ENCODE results near the gene CERK.

Gene CERK

DNA sequence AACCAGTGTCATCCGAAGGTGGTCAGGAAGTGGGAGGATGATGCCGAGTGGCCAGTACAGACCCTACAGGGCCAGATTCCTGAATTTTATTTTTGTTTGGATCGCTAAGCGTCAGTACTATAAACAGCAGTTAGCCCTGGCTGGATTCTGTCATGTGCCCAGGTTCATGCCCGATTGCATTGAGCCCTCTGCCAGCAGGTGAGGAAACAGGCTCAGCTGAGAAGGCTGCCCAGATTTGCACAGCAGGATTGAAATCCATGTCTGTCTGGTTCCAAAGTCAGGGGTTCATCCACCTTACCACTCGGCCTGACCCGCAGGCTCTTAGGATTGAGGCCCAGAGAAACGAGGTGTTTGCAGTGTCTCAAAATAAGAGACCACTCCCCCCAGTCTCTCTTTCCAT lies 15.3 kb upstream of the CERK start:
- peaks cover 33% of the 10 kb centered on the region for H3K9me3 ChIP-seq (ENCODE audit: insufficient read depth, low read length)
- TF ChIP-seq ZNF274 (IDR thresholded peaks at IDR 0.05; ENCODE audit: low read depth, low read length) (no peak), SUZ12 (IDR thresholded peaks at IDR 0.05; ENCODE audit: extremely low read depth, insufficient read depth, insufficient read length) (no peak), YY1 (IDR thresholded peaks at IDR 0.05; ENCODE audit: insufficient read depth, insufficient read length) (no peak)
- no peak overlapping the region for H3K4me3 ChIP-seq (ENCODE audit: insufficient read length, low read depth)
- H3K4me1 ChIP-seq (ENCODE audit: insufficient read depth, insufficient read length), result no peaks in the 10 kb centered on the region
- H3K9ac ChIP-seq (ENCODE audit: insufficient read length, low read depth), result no peak overlapping the region
- H3K36me3 ChIP-seq (ENCODE audit: insufficient read depth, insufficient read length, low read length), result no peaks in the 10 kb centered on the region
- DNase-seq (ENCODE audit: low read depth, low spot score), result no peak
- no peaks in the 10 kb centered on the region for H3K27me3 ChIP-seq (ENCODE audit: insufficient read depth, insufficient read length)

DNA sequence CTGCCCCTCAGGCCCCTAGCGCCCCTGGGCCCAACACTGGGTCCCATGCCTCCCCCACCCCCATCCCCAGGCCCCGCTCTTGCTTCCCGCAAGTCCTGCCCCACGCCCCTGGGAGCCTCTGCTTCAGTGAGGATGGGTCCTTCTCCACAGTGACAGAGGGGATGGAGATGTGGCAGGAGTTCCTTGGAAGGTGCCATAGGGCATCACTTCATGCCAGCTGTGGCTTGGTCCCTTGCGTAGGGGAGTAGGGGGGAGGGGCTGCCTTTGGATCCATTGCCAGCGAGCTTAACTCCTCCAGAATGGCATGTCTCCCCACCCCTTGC lies 14.9 kb upstream of the CERK start:
- Histone ChIP-seq H3K4me1 (ENCODE audit: insufficient read depth, insufficient read length) (no peaks in the 10 kb centered on the region), H3K27me3 (ENCODE audit: insufficient read depth, insufficient read length) (no peaks in the 10 kb centered on the region), H3K4me3 (ENCODE audit: insufficient read length, low read depth) (no peak overlapping the region), H3K9me3 (ENCODE audit: insufficient read depth, low read length) (peaks cover 33% of the 10 kb centered on the region), H3K36me3 (ENCODE audit: insufficient read depth, insufficient read length, low read length) (no peaks in the 10 kb centered on the region), H3K9ac (ENCODE audit: insufficient read length, low read depth) (no peak overlapping the region)
- no peak for DNase-seq (ENCODE audit: low read depth, low spot score)
- TF ChIP-seq SUZ12 (IDR thresholded peaks at IDR 0.05; ENCODE audit: extremely low read depth, insufficient read depth, insufficient read length) (no peak), YY1 (IDR thresholded peaks at IDR 0.05; ENCODE audit: insufficient read depth, insufficient read length) (no peak), ZNF274 (IDR thresholded peaks at IDR 0.05; ENCODE audit: low read depth, low read length) (no peak)

DNA sequence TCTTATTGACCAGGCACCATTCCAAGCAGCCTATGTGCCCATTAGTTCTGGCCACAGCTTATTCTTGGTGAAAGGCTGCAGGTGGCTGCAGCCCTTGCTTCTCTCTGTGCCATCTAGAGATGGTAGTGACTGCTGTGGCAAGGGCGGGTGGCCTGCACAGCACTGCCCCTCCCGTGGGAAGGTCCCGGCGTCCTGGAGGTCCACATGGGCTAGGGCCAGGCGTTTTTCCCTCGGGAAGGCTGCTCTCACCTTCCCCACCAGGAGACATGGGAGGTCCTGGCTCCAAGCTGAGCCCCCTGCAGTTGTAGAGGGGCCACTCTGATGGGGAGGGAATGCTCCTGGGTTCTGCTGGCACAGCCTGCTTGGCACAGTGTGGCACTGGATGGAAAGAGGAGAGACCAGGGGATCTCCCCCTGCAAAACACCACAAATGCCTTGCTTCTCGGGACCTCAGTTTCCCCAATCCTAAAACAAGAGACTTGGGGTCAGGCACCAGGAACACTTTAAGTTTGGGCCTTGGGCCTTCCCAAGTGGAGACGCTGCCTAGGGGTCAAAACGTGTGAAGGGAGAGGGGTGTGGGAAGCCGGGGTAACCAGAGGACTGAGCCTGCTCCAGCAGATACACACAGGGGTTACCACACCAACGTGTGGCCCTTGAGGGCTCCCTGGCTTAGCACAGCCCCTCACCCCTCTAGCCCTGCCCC lies 14.4 kb upstream of the CERK start:
- Histone ChIP-seq H3K36me3 (ENCODE audit: insufficient read depth, insufficient read length, low read length) (no peaks in the 10 kb centered on the region), H3K27me3 (ENCODE audit: insufficient read depth, insufficient read length) (no peaks in the 10 kb centered on the region), H3K4me1 (ENCODE audit: insufficient read depth, insufficient read length) (no peaks in the 10 kb centered on the region), H3K9me3 (ENCODE audit: insufficient read depth, low read length) (peaks cover 31% of the 10 kb centered on the region), H3K4me3 (ENCODE audit: insufficient read length, low read depth) (no peak overlapping the region), H3K9ac (ENCODE audit: insufficient read length, low read depth) (no peak overlapping the region)
- TF ChIP-seq SUZ12 (IDR thresholded peaks at IDR 0.05; ENCODE audit: extremely low read depth, insufficient read depth, insufficient read length), result no peak
- TF ChIP-seq ZNF274 (IDR thresholded peaks at IDR 0.05; ENCODE audit: low read depth, low read length), result no peak
- no peak for TF ChIP-seq YY1 (IDR thresholded peaks at IDR 0.05; ENCODE audit: insufficient read depth, insufficient read length)
- no peak for DNase-seq (ENCODE audit: low read depth, low spot score)

DNA sequence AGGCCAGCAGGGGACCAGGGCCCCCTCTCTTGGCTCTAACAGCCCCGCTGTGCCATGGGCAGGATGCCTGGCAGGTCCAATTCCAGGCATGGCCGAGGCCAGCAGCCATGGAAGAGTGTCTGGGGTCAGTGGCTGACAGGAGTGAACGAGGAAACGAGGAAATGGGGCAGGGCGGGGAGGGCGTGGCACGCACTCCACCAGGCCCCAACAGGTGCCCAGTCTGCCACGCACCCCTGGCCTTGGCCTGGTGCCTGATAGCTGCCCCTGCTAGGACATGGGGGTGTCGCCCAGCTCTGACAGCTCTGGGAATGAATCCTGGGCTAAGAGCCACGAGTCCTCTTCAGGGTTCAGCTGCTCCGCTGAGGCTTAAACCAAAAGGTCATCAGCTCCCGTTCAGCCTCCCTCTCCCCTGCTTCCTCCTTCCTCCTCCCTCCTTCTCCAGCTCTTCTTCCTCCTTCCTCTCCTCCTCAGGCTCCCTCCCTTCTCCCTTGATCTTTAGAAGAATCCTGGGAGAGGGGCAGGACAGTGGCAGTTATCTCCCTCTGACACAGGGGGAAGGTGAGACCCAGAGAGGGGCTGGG lies 12.9 kb upstream of the CERK start:
- H3K36me3 ChIP-seq (ENCODE audit: insufficient read depth, insufficient read length, low read length), result no peaks in the 10 kb centered on the region
- peaks cover 16% of the 10 kb centered on the region for H3K9me3 ChIP-seq (ENCODE audit: insufficient read depth, low read length)
- no peak overlapping the region for H3K4me3 ChIP-seq (ENCODE audit: insufficient read length, low read depth)
- TF ChIP-seq SUZ12 (IDR thresholded peaks at IDR 0.05; ENCODE audit: extremely low read depth, insufficient read depth, insufficient read length) (no peak), ZNF274 (IDR thresholded peaks at IDR 0.05; ENCODE audit: low read depth, low read length) (no peak), YY1 (IDR thresholded peaks at IDR 0.05; ENCODE audit: insufficient read depth, insufficient read length) (no peak)
- no peak for DNase-seq (ENCODE audit: low read depth, low spot score)
- no peaks in the 10 kb centered on the region for H3K27me3 ChIP-seq (ENCODE audit: insufficient read depth, insufficient read length)
- H3K9ac ChIP-seq (ENCODE audit: insufficient read length, low read depth), result no peak overlapping the region
- no peaks in the 10 kb centered on the region for H3K4me1 ChIP-seq (ENCODE audit: insufficient read depth, insufficient read length)

DNA sequence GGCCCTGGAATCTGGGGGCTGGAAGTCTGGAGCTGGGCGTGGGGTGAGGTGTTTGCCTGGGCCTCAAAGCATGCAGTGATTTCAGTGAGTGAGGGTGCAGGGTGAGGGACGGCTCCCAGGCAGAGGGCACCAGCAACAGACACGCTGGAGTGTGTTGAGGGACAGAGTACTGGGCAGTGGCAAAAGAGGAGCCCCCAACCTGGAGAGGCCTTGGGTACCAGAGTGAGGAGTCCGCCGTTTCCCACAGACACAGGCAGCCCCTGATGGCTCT lies 12.4 kb upstream of the CERK start:
- H3K27me3 ChIP-seq (ENCODE audit: insufficient read depth, insufficient read length), result no peaks in the 10 kb centered on the region
- no peak overlapping the region for H3K4me3 ChIP-seq (ENCODE audit: insufficient read length, low read depth)
- DNase-seq (ENCODE audit: low read depth, low spot score), result no peak
- peaks cover 12% of the 10 kb centered on the region; the same call in 1 of the 2 replicates for H3K9me3 ChIP-seq (ENCODE audit: insufficient read depth, low read length)
- no peak overlapping the region for H3K9ac ChIP-seq (ENCODE audit: insufficient read length, low read depth)
- H3K36me3 ChIP-seq (ENCODE audit: insufficient read depth, insufficient read length, low read length), result no peaks in the 10 kb centered on the region
- H3K4me1 ChIP-seq (ENCODE audit: insufficient read depth, insufficient read length), result no peaks in the 10 kb centered on the region
- TF ChIP-seq YY1 (IDR thresholded peaks at IDR 0.05; ENCODE audit: insufficient read depth, insufficient read length) (no peak), ZNF274 (IDR thresholded peaks at IDR 0.05; ENCODE audit: low read depth, low read length) (no peak), SUZ12 (IDR thresholded peaks at IDR 0.05; ENCODE audit: extremely low read depth, insufficient read depth, insufficient read length) (no peak)

DNA sequence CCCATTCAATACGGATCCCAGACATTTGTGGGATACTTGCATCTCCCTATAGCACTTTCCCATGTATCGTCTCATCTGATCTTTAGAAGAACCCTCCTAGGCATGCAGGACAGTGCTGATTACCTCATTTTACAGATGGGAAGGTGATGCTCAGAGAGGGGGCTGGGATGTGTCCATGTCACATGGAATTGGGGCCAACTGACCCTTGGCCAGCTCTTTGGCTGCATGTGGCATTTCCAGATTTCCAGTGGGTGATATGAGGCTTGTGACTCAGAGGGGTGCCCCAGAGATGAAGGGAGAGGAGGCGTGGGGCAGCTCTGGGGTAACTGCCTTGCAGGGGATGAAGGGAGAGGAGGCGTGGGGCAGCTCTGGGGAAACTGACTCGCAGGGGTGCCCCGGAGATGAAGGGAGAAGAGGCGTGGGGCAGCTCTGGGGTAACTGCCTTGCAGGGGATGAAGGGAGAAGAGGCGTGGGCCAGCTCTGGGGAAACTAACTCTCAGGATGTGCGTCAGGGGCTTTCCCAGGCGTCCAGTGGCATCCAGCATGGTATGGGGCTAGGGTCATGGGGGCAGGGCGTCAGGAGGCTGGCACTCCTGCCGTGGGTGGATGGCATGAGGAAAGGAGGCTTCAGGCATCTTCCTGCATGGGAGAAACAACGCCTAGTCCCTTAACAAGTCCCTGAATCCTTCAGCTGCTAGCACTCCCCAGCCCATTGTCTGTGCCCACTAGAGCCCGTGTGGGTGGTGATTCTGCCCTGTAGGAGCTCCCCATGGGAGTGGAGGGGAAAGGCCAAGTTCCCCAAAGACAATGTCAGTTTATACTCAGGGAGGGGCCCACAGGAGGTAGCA lies 11.9 kb upstream of the CERK start:
- Histone ChIP-seq H3K4me3 (ENCODE audit: insufficient read length, low read depth) (no peak overlapping the region), H3K9me3 (ENCODE audit: insufficient read depth, low read length) (peaks cover 6% of the 10 kb centered on the region; the same call in 1 of the 2 replicates), H3K27me3 (ENCODE audit: insufficient read depth, insufficient read length) (no peaks in the 10 kb centered on the region), H3K9ac (ENCODE audit: insufficient read length, low read depth) (no peak overlapping the region), H3K4me1 (ENCODE audit: insufficient read depth, insufficient read length) (no peaks in the 10 kb centered on the region), H3K36me3 (ENCODE audit: insufficient read depth, insufficient read length, low read length) (no peaks in the 10 kb centered on the region)
- TF ChIP-seq ZNF274 (IDR thresholded peaks at IDR 0.05; ENCODE audit: low read depth, low read length) (no peak), SUZ12 (IDR thresholded peaks at IDR 0.05; ENCODE audit: extremely low read depth, insufficient read depth, insufficient read length) (no peak), YY1 (IDR thresholded peaks at IDR 0.05; ENCODE audit: insufficient read depth, insufficient read length) (no peak)
- no peak for DNase-seq (ENCODE audit: low read depth, low spot score)
